ENCODE results near the gene MOK.

MOK gene

GRCh38 chr14:102230481-102231210 is 74.3 kb downstream of the MOK start:
- no peak for TF ChIP-seq POLR2AphosphoS5 (IDR thresholded peaks at IDR 0.05; ENCODE audit: low read depth, low read length)
- TF ChIP-seq SPI1 (IDR thresholded peaks at IDR 0.05; ENCODE audit: low read depth, low read length), result no peak
- TF ChIP-seq POLR2A (IDR thresholded peaks at IDR 0.05; ENCODE audit: low read depth, low read length), result no peak
- no peak for TF ChIP-seq POU2F2 (IDR thresholded peaks at IDR 0.05; ENCODE audit: low read depth, low read length)
- TF ChIP-seq TAF1 (IDR thresholded peaks at IDR 0.05; ENCODE audit: low read depth, low read length), result no peak
- no peak for TF ChIP-seq PAX5 (IDR thresholded peaks at IDR 0.05; ENCODE audit: insufficient read depth, low read length, severe bottlenecking)
- DNase-seq (ENCODE audit: insufficient read length, low spot score) (no peak), FAIRE-seq (no peak)

GRCh38 chr14:102229739-102230092 is 75.2 kb downstream of the MOK start:
- TF ChIP-seq POLR2A (IDR thresholded peaks at IDR 0.05; ENCODE audit: low read depth, low read length) (no peak), TAF1 (IDR thresholded peaks at IDR 0.05; ENCODE audit: low read depth, low read length) (no peak), POU2F2 (IDR thresholded peaks at IDR 0.05; ENCODE audit: low read depth, low read length) (no peak), POLR2AphosphoS5 (IDR thresholded peaks at IDR 0.05; ENCODE audit: low read depth, low read length) (no peak), SPI1 (IDR thresholded peaks at IDR 0.05; ENCODE audit: low read depth, low read length) (no peak), PAX5 (IDR thresholded peaks at IDR 0.05; ENCODE audit: insufficient read depth, low read length, severe bottlenecking) (no peak)
- DNase-seq (ENCODE audit: insufficient read length, low spot score), result no peak
- no peak for FAIRE-seq

GRCh38 chr14:102229071-102229738 is 75.8 kb downstream of the MOK start:
- TF ChIP-seq POLR2A (IDR thresholded peaks at IDR 0.05; ENCODE audit: low read depth, low read length) (no peak), SPI1 (IDR thresholded peaks at IDR 0.05; ENCODE audit: low read depth, low read length) (no peak), TAF1 (IDR thresholded peaks at IDR 0.05; ENCODE audit: low read depth, low read length) (no peak), POLR2AphosphoS5 (IDR thresholded peaks at IDR 0.05; ENCODE audit: low read depth, low read length) (no peak), POU2F2 (IDR thresholded peaks at IDR 0.05; ENCODE audit: low read depth, low read length) (no peak), PAX5 (IDR thresholded peaks at IDR 0.05; ENCODE audit: insufficient read depth, low read length, severe bottlenecking) (no peak)

GRCh38 chr14:102227184-102227964 is 77.6 kb downstream of the MOK start:
- FAIRE-seq (no peak), DNase-seq (ENCODE audit: insufficient read length, low spot score) (no peak)
- TF ChIP-seq POLR2A (IDR thresholded peaks at IDR 0.05; ENCODE audit: low read depth, low read length), result no peak

More at GRCh38 chr14:102229071-102229738, 75.8 kb downstream of the MOK start:
- no peak for FAIRE-seq
- no peak for DNase-seq (ENCODE audit: insufficient read length, low spot score)

- DNase-seq (ENCODE audit: insufficient read length, low spot score) (no peak), FAIRE-seq (no peak)
- no peak for TF ChIP-seq POLR2A (IDR thresholded peaks at IDR 0.05; ENCODE audit: low read depth, low read length)
These were observed 78.4 kb downstream of the MOK start for GRCh38 chr14:102226356-102227125.

GRCh38 chr14:102225936-102226335 is 79.0 kb downstream of the MOK start:
- no peak for TF ChIP-seq TAF1 (IDR thresholded peaks at IDR 0.05; ENCODE audit: low read depth, low read length)
- TF ChIP-seq PAX5 (IDR thresholded peaks at IDR 0.05; ENCODE audit: insufficient read depth, low read length, severe bottlenecking), result no peak
- no peak for TF ChIP-seq POU2F2 (IDR thresholded peaks at IDR 0.05; ENCODE audit: low read depth, low read length)
- no peak for TF ChIP-seq POLR2A (IDR thresholded peaks at IDR 0.05; ENCODE audit: low read depth, low read length)
- no peak for TF ChIP-seq POLR2AphosphoS5 (IDR thresholded peaks at IDR 0.05; ENCODE audit: low read depth, low read length)
- no peak for DNase-seq (ENCODE audit: insufficient read length, low spot score)
- FAIRE-seq, result no peak

- TF ChIP-seq POLR2AphosphoS5 (IDR thresholded peaks at IDR 0.05; ENCODE audit: low read depth, low read length) (no peak), POLR2A (IDR thresholded peaks at IDR 0.05; ENCODE audit: low read depth, low read length) (no peak), SPI1 (IDR thresholded peaks at IDR 0.05; ENCODE audit: low read depth, low read length) (no peak), TAF1 (IDR thresholded peaks at IDR 0.05; ENCODE audit: low read depth, low read length) (no peak), PAX5 (IDR thresholded peaks at IDR 0.05; ENCODE audit: insufficient read depth, low read length, severe bottlenecking) (no peak), POU2F2 (IDR thresholded peaks at IDR 0.05; ENCODE audit: low read depth, low read length) (no peak)
- FAIRE-seq, result no peak
- no peak for DNase-seq (ENCODE audit: insufficient read length, low spot score)
These were observed 79.6 kb downstream of the MOK start for GRCh38 chr14:102225386-102225785.

- FAIRE-seq, result no peak
- no peak for TF ChIP-seq POLR2AphosphoS5 (IDR thresholded peaks at IDR 0.05; ENCODE audit: low read depth, low read length)
- TF ChIP-seq SPI1 (IDR thresholded peaks at IDR 0.05; ENCODE audit: low read depth, low read length), result no peak
- no peak for DNase-seq (ENCODE audit: insufficient read length, low spot score)
These were observed 81.3 kb downstream of the MOK start for GRCh38 chr14:102223682-102224081.

GRCh38 chr14:102222751-102223150 is 82.2 kb downstream of the MOK start:
- FAIRE-seq (no peak), DNase-seq (ENCODE audit: insufficient read length, low spot score) (no peak)
- TF ChIP-seq POU2F2 (IDR thresholded peaks at IDR 0.05; ENCODE audit: low read depth, low read length) (no peak), POLR2AphosphoS5 (IDR thresholded peaks at IDR 0.05; ENCODE audit: low read depth, low read length) (no peak), SPI1 (IDR thresholded peaks at IDR 0.05; ENCODE audit: low read depth, low read length) (no peak), POLR2A (IDR thresholded peaks at IDR 0.05; ENCODE audit: low read depth, low read length) (no peak), PAX5 (IDR thresholded peaks at IDR 0.05; ENCODE audit: insufficient read depth, low read length, severe bottlenecking) (no peak), TAF1 (IDR thresholded peaks at IDR 0.05; ENCODE audit: low read depth, low read length) (no peak)

All from GM12891 (cell line).